Measurements from ENCODE around the gene NCKAP5. TPM values are rescaled to one million over a fixed set of nuclear protein-coding genes. Genes with fewer than 3 reads are reported as not detected.

The NCKAP5 gene
- total RNA-seq, 1 experiment from 2014 or later: not detected

DNA sequence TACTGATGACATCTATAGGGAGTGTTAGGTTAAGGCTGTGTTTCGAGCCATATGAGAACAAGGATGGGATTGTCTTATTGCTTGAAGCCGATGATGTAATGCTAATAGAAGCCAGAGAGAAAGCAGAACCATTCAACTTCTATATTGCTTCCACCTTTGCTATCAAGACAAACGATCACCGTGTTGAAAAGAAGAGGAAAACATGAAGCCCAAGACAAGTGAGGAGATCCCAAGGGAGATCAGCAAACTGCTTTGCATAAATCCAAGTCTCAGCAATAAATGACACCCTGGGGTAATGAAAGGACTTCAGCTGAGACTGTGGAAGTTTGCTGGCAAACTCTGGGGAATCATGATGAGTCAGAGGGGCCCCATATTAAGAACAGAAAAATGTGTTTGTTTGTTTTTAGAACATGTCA is 206.2 kb downstream of the NCKAP5 start:
- Histone ChIP-seq H3K4me3 (no peak overlapping the region), H3K4me2 (no peak overlapping the region), H3K36me3 (ENCODE audit: low read depth) (no peaks in the 10 kb centered on the region), H3K4me1 (replicated peaks; ENCODE audit: insufficient read depth) (no peaks in the 10 kb centered on the region), H2AFZ (no peak overlapping the region), H4K20me1 (ENCODE audit: insufficient read depth) (no peaks in the 10 kb centered on the region), H3K9me2 (ENCODE audit: insufficient read depth) (no peaks in the 10 kb centered on the region), H3K9me3 (ENCODE audit: insufficient read depth, low read depth) (no peaks in the 10 kb centered on the region), H3K27ac (no peak overlapping the region), H3K27me3 (ENCODE audit: insufficient read depth, low read depth) (peaks cover 6% of the 10 kb centered on the region; the same call in 1 of the 2 replicates), H3K79me2 (ENCODE audit: low read depth) (no peaks in the 10 kb centered on the region), H3F3A (ENCODE audit: insufficient read depth, low read depth) (no peaks in the 10 kb centered on the region)
- BruUV-seq (replicated peaks): no TSS peak
- intact Hi-C loops (cut with micrococcal nuclease; ENCODE audit: unreplicated experiment): no loop called here
- TF ChIP-seq EZH2 (IDR thresholded peaks at IDR 0.05; ENCODE audit: low read depth): no peak
- TF ChIP-seq CTCF (conservative IDR thresholded peaks at IDR 0.05): no peak
- ChIA-PET CTCF (no interaction called here), POLR2A (ENCODE audit: unreplicated experiment) (no interaction called here)
- no peak for DNase-seq

DNA sequence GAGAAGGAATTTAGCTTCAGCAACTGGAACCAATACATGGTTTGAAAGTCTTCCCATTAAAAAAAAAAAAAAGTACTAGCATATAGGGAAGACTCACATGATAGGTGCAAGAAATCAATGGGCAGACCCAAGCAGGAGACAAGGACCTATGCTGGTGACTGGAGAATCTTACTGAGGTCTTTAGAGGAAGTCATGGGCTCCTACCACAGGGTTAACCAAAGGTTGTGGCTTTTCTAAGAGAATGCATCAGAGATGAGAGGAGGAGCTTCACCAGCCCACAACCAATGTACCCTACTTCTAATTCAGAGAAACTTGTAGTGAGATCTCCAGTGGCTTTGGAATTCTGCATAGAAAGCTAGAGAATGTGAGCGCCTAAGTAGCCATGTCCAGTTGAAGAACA is 207.4 kb downstream of the NCKAP5 start:
- Histone ChIP-seq H3K27ac (no peak overlapping the region), H3K4me1 (replicated peaks; ENCODE audit: insufficient read depth) (no peaks in the 10 kb centered on the region), H3K79me2 (ENCODE audit: low read depth) (no peaks in the 10 kb centered on the region), H3K9me2 (ENCODE audit: insufficient read depth) (no peaks in the 10 kb centered on the region), H4K20me1 (ENCODE audit: insufficient read depth) (no peaks in the 10 kb centered on the region), H3F3A (ENCODE audit: insufficient read depth, low read depth) (no peaks in the 10 kb centered on the region), H2AFZ (no peak overlapping the region), H3K4me2 (no peak overlapping the region), H3K9me3 (ENCODE audit: insufficient read depth, low read depth) (no peaks in the 10 kb centered on the region), H3K36me3 (ENCODE audit: low read depth) (no peaks in the 10 kb centered on the region), H3K4me3 (no peak overlapping the region), H3K27me3 (ENCODE audit: insufficient read depth, low read depth) (peaks cover 10% of the 10 kb centered on the region; the same call in 1 of the 2 replicates)
- no TSS peak for BruUV-seq (replicated peaks)
- ChIA-PET CTCF (no interaction called here), POLR2A (ENCODE audit: unreplicated experiment) (no interaction called here)
- intact Hi-C loops (cut with micrococcal nuclease; ENCODE audit: unreplicated experiment): no loop called here
- TF ChIP-seq EZH2 (IDR thresholded peaks at IDR 0.05; ENCODE audit: low read depth): no peak
- no peak for TF ChIP-seq CTCF (conservative IDR thresholded peaks at IDR 0.05)
- no peak for DNase-seq

GRCh38 chr2:133360190-133360589 is 208.1 kb downstream of the NCKAP5 start:
- H3K4me1 ChIP-seq (replicated peaks; ENCODE audit: insufficient read depth): no peaks in the 10 kb centered on the region
- no peaks in the 10 kb centered on the region for H3K79me2 ChIP-seq (ENCODE audit: low read depth)
- POLR2A ChIA-PET (ENCODE audit: unreplicated experiment): no interaction called here
- BruUV-seq (replicated peaks): no TSS peak
- H3F3A ChIP-seq (ENCODE audit: insufficient read depth, low read depth): no peaks in the 10 kb centered on the region
- intact Hi-C loops (cut with micrococcal nuclease; ENCODE audit: unreplicated experiment): no loop called here
- no peak for DNase-seq
- no peaks in the 10 kb centered on the region for H3K9me3 ChIP-seq (ENCODE audit: insufficient read depth, low read depth)
- H3K9me2 ChIP-seq (ENCODE audit: insufficient read depth): no peaks in the 10 kb centered on the region
- H3K27me3 ChIP-seq (ENCODE audit: insufficient read depth, low read depth): peaks cover 15% of the 10 kb centered on the region; the same call in 1 of the 2 replicates
- no peaks in the 10 kb centered on the region for H4K20me1 ChIP-seq (ENCODE audit: insufficient read depth)
- TF ChIP-seq CTCF (conservative IDR thresholded peaks at IDR 0.05) (no peak), EZH2 (IDR thresholded peaks at IDR 0.05; ENCODE audit: low read depth) (no peak)
- no peak overlapping the region for H3K4me2 ChIP-seq
- no peak overlapping the region for H3K27ac ChIP-seq
- no peak overlapping the region for H3K4me3 ChIP-seq
- CTCF ChIA-PET: no interaction called here
- no peak overlapping the region for H2AFZ ChIP-seq
- H3K36me3 ChIP-seq (ENCODE audit: low read depth): no peaks in the 10 kb centered on the region
